Endothelial cell of umbilical vein (primary cell): ENCODE results near the gene TMCO2. TPM values are rescaled to one million over a fixed set of nuclear protein-coding genes. Genes with fewer than 3 reads are reported as not detected.

Experiments used
- BruUV-seq: library from RNA; stranded (reverse); fragments of 400-500 nt; replicated peaks from 2 replicates; lab custom pipeline; 2021; lab: Mats Ljungman, UMichigan
- CTCF ChIA-PET: fragments of 300-600, 350-600 bp; sonication (Branson Sonifier 250); formaldehyde crosslinking; loops from one replicate; lab custom pipeline; 2021; ENCODE audit warnings: antibody characterized with exemption, inconsistent platforms; lab: Charles Lee
- POLR2A ChIA-PET: fragments of 300-600, 350-600 bp; sonication (Branson Sonifier 250); formaldehyde crosslinking; loops from one replicate; lab custom pipeline; 2021; ENCODE audit warnings: antibody characterized with exemption, inconsistent platforms; lab: Charles Lee
- DNase-seq: peaks from one replicate; pipeline ENCODE4 v3.0.0-alpha.2; 2011; ENCODE audit warnings: low read depth, low spot score
- FAIRE-seq: peaks from 2 replicates; lab custom pipeline; 2011; peaks lifted over from hg19 to GRCh38; lab: Jason Lieb, UNC
- H2AFZ ChIP-seq: 2 replicates; pipeline ENCODE4 v1.6.0; 2012; ENCODE audit warnings: low read depth, low read length, control low read depth, inconsistent platforms
- H3K27ac ChIP-seq: 2 replicates; pipeline ENCODE4 v1.5.1; 2011; ENCODE audit warnings: low read depth, mild to moderate bottlenecking, control low read depth, low read length, moderate library complexity; ENCODE audit not compliant: insufficient read depth
- H3K27me3 ChIP-seq, 2 experiments: 2 replicates each; pipeline versions ENCODE4 v1.6.0 to v1.6.1; 2011; ENCODE audit warnings: low read length in 2 of 2, mixed read lengths in 1 of 2; ENCODE audit not compliant: control insufficient read depth in 2 of 2, insufficient read depth in 2 of 2
- H3K36me3 ChIP-seq, 2 experiments: 2 replicates in 1 of 2; 3 replicates in 1 of 2; pipeline ENCODE4 v1.5.1; 2011; ENCODE audit warnings: low read length in 2 of 2, mild to moderate bottlenecking in 1 of 2, moderate library complexity in 1 of 2; ENCODE audit not compliant: control insufficient read depth in 2 of 2, insufficient read depth in 2 of 2; ENCODE audit errors: extremely low read depth in 1 of 2
- H3K4me1 ChIP-seq: 3 replicates; pipeline ENCODE4 v1.5.1; 2011; ENCODE audit warnings: mild to moderate bottlenecking, low read length; ENCODE audit not compliant: control insufficient read depth, insufficient read depth; ENCODE audit errors: extremely low read depth
- H3K4me2 ChIP-seq: 2 replicates; pipeline ENCODE4 v1.6.1; 2011; ENCODE audit warnings: low read length, control low read depth, mixed read lengths; ENCODE audit not compliant: insufficient read depth
- H3K4me3 ChIP-seq, 3 experiments: fragments of 200-600 bp in 1 of 3; sonication (generic), shearing (Covaris generic) in 1 of 3; replicated peaks in 1 of 3; 2 replicates each; pipeline ENCODE4 v1.5.1; 2011 to 2016; ENCODE audit warnings: control low read depth in 3 of 3, low read length in 3 of 3, mild to moderate bottlenecking in 2 of 3, inconsistent platforms in 1 of 3, low read depth in 1 of 3, moderate library complexity in 1 of 3; ENCODE audit not compliant: insufficient read depth in 1 of 3
- H3K79me2 ChIP-seq: 2 replicates; pipeline ENCODE4 v1.6.0; 2012; ENCODE audit warnings: low read length, inconsistent platforms; ENCODE audit not compliant: control insufficient read depth, insufficient read depth
- H3K9ac ChIP-seq: replicated peaks from 2 replicates; pipeline ENCODE3; 2011; ENCODE audit warnings: low read length, control low read depth; ENCODE audit not compliant: insufficient read depth; ENCODE audit errors: extremely low read depth
- H3K9me1 ChIP-seq: replicated peaks from 3 replicates; pipeline ENCODE4 v1.6.0; 2011; ENCODE audit warnings: mild to moderate bottlenecking, low read length; ENCODE audit not compliant: control insufficient read depth, insufficient read depth; ENCODE audit errors: extremely low read depth
- H3K9me3 ChIP-seq: replicated peaks from 2 replicates; pipeline ENCODE4 v1.5.1; 2012; ENCODE audit warnings: low read length, inconsistent platforms; ENCODE audit not compliant: control insufficient read depth, insufficient read depth
- H4K20me1 ChIP-seq: replicated peaks from 2 replicates; pipeline ENCODE3; 2011; ENCODE audit warnings: mild to moderate bottlenecking, low read length; ENCODE audit not compliant: control insufficient read depth, insufficient read depth; ENCODE audit errors: extremely low read depth
- CTCF ChIP-seq, 2 donors: IDR thresholded peaks; 1 replicate in 1 of 2; 2 replicates in 1 of 2; pipeline ENCODE4 v1.5.1; 2011; ENCODE audit warnings: low read length in 2 of 2, mild to moderate bottlenecking in 2 of 2, moderate library complexity in 2 of 2, control low read depth in 1 of 2, inconsistent platforms in 1 of 2, low read depth in 1 of 2; ENCODE audit not compliant: insufficient read depth in 1 of 2; ENCODE audit errors: extremely low read depth in 1 of 2
- EZH2 ChIP-seq: IDR thresholded peaks from 2 replicates; pipeline ENCODE4 v1.6.1; 2012; ENCODE audit warnings: borderline replicate concordance, low read depth, mild to moderate bottlenecking, moderate library complexity, low read length, inconsistent platforms; ENCODE audit not compliant: severe bottlenecking
- FOS ChIP-seq: IDR thresholded peaks from 2 replicates; pipeline ENCODE4 v1.6.1; 2011; ENCODE audit warnings: mild to moderate bottlenecking, low read length, moderate library complexity, borderline replicate concordance; ENCODE audit not compliant: insufficient read depth
- GATA2 ChIP-seq: IDR thresholded peaks from 2 replicates; pipeline ENCODE4 v1.7.0; 2011; ENCODE audit warnings: low read depth, mild to moderate bottlenecking, moderate library complexity, mixed read lengths, low read length; ENCODE audit not compliant: insufficient read length, insufficient read depth
- JUN ChIP-seq: IDR thresholded peaks from 2 replicates; pipeline ENCODE4 v1.6.1; 2011; ENCODE audit warnings: borderline replicate concordance, low read depth; ENCODE audit not compliant: insufficient read length, insufficient read depth
- MAX ChIP-seq: IDR thresholded peaks from 2 replicates; pipeline ENCODE4 v1.6.1; 2011; ENCODE audit not compliant: insufficient read depth, insufficient read length
- MYC ChIP-seq: IDR thresholded peaks from one replicate; pipeline ENCODE4 v1.6.1; 2011; ENCODE audit warnings: mild to moderate bottlenecking, low read depth, low read length
- POLR2A ChIP-seq: IDR thresholded peaks from 2 replicates; pipeline ENCODE4 v1.6.1; 2012; ENCODE audit warnings: low read depth, mild to moderate bottlenecking, control low read depth, low read length
- POLR2AphosphoS5 ChIP-seq: IDR thresholded peaks from 2 replicates; pipeline ENCODE4 v1.6.1; 2012; ENCODE audit warnings: low read depth, mild to moderate bottlenecking, control low read depth, low read length, moderate library complexity; ENCODE audit not compliant: insufficient read depth
- dilution Hi-C: fragments of 300-500 bp; cut with MboI; formaldehyde crosslinking; loops from one replicate; pipeline ENCODE4 v1.15.0; 2019; ENCODE audit warnings: low sequenced_read_pairs; ENCODE audit not compliant: extremely low pct_ligation_motif_present
- intact Hi-C: fragments of 100-400 bp; cut with micrococcal nuclease; formaldehyde crosslinking; loops from one replicate; pipeline ENCODE4 v1.10.0; 2022
- polyA plus RNA-seq, 4 experiments: library from polyadenylated mRNA; depleted of rRNA in 3 of 4; stranded (reverse) in 3 of 4; unstranded in 1 of 4; fragments of >200 nt; gene quantifications; 2 replicates each; pipeline versions ENCODE4 v1.2.1 to v1.2.3, GENCODE V29; 2011 to 2012; ENCODE audit warnings: missing spikeins in 1 of 4
- total RNA-seq: library from RNA; stranded (reverse); gene quantifications from 2 replicates; pipeline ENCODE4 v1.2.3, GENCODE V29; 2021

The TMCO2 gene
- total and polyA plus RNA-seq, 2 donors (not counting 3 experiments of a cell fraction or from before 2014, with no cell fraction given): not detected

- Histone ChIP-seq H3K9ac (no peak overlapping the region), H3K4me1 (no peaks in the 10 kb centered on the region), H3K27ac (no peak overlapping the region), H3K9me3 (no peaks in the 10 kb centered on the region), H3K4me3 (no peak overlapping the region), H4K20me1 (no peaks in the 10 kb centered on the region), H3K27me3 (no peaks in the 10 kb centered on the region), H3K79me2 (no peaks in the 10 kb centered on the region), H2AFZ (no peak overlapping the region), H3K4me2 (no peak overlapping the region), H3K36me3 (peaks cover 8% of the 10 kb centered on the region in 2 experiments), H3K9me1 (peaks cover 2% of the 10 kb centered on the region)
- CTCF ChIA-PET: interaction anchor here (1.7 kb wide), 1 partner anchor 8 kb away, joined by 5 read pairs; no protein-coding TSS in a partner anchor
- POLR2A ChIA-PET: no interaction called here
- dilution Hi-C loops: no loop called here
- no TSS peak for BruUV-seq
- TF ChIP-seq GATA2: no peak
- TF ChIP-seq FOS: no peak
- no peak for TF ChIP-seq POLR2AphosphoS5
- TF ChIP-seq MYC: no peak
- DNase-seq (no peak), FAIRE-seq (no peak)
- intact Hi-C loops: no loop called here
These were observed 15.3 kb upstream of the TMCO2 start for GRCh38 chr1:40232444-40232843.

GRCh38 chr1:40239626-40240025 lies 8.1 kb upstream of the TMCO2 start:
- H3K79me2 ChIP-seq: no peaks in the 10 kb centered on the region
- POLR2A ChIA-PET: interaction anchor here (0.6 kb wide), 1 partner anchor 96 kb away, joined by 6 read pairs; no protein-coding TSS in a partner anchor
- BruUV-seq: no TSS peak
- intact Hi-C loops (no loop called here), dilution Hi-C loops (no loop called here)
- H3K4me3 ChIP-seq: no peak overlapping the region
- H3K4me2 ChIP-seq: no peak overlapping the region
- peaks cover 7 to 10% of the 10 kb centered on the region in 2 experiments for H3K36me3 ChIP-seq
- no peaks in the 10 kb centered on the region for H3K27me3 ChIP-seq
- peaks cover 2% of the 10 kb centered on the region for H3K9me1 ChIP-seq
- H2AFZ ChIP-seq: no peak overlapping the region
- FAIRE-seq (no peak), DNase-seq (no peak)
- H3K4me1 ChIP-seq: peaks cover 14% of the 10 kb centered on the region
- no peak overlapping the region for H3K9ac ChIP-seq
- CTCF ChIA-PET: interaction anchor here (1.1 to 1.4 kb wide), 3 partner anchors 9 to 57 kb away, joined by 3 to 4 read pairs (median 3); no protein-coding TSS in a partner anchor
- no peak for TF ChIP-seq EZH2
- TF ChIP-seq POLR2AphosphoS5: no peak
- no peak for TF ChIP-seq CTCF (IDR thresholded peaks at IDR 0.05; ENCODE audit: extremely low read depth in 1 of 2, insufficient read depth in 1 of 2, low read depth in 1 of 2, low read length in 2 of 2)
- TF ChIP-seq MAX: no peak
- TF ChIP-seq MYC: no peak
- no peak for TF ChIP-seq GATA2
- TF ChIP-seq JUN: no peak
- no peak for TF ChIP-seq POLR2A
- no peak for TF ChIP-seq FOS
- no peaks in the 10 kb centered on the region for H3K9me3 ChIP-seq
- H4K20me1 ChIP-seq: no peaks in the 10 kb centered on the region
- no peak overlapping the region for H3K27ac ChIP-seq
